HG02759 (cell line): ENCODE measurements around the gene HSPB7.
"Not testable (repeated sequence)": the region's sequence is repeated elsewhere in the genome, so short reads cannot be mapped to it uniquely, and the experiment has no call there.

ENCODE experiments used
- ATAC-seq: cut with Tn5 transposase; IDR thresholded peaks from one replicate; pipeline ENCODE4 v1.9.1; 2021; ENCODE audit warnings: mild to moderate bottlenecking, moderate library complexity; ENCODE audit not compliant: unreplicated experiment

The HSPB7 gene

DNA sequence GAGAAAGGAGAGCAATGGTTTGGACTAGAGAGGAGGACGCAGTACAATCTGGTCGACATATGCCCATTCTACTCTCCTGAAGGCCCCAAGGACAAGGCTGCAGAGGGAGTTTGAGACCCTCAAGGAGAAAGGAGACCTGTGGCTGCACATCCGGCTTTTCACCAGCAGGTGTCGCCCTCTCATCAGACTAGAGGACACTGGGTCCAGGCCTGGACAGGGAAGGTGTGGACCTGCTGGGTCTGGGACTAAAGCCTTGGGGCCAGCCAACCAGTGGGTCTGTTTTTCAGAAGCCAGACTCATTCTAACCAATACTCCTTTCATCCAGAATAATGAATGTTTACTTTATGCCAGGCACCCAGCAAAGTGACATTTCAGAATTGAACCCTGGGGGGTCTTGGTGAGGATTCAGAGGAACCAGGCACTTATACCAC lies 8.8 kb downstream of the HSPB7 start:
- no peak for ATAC-seq

DNA sequence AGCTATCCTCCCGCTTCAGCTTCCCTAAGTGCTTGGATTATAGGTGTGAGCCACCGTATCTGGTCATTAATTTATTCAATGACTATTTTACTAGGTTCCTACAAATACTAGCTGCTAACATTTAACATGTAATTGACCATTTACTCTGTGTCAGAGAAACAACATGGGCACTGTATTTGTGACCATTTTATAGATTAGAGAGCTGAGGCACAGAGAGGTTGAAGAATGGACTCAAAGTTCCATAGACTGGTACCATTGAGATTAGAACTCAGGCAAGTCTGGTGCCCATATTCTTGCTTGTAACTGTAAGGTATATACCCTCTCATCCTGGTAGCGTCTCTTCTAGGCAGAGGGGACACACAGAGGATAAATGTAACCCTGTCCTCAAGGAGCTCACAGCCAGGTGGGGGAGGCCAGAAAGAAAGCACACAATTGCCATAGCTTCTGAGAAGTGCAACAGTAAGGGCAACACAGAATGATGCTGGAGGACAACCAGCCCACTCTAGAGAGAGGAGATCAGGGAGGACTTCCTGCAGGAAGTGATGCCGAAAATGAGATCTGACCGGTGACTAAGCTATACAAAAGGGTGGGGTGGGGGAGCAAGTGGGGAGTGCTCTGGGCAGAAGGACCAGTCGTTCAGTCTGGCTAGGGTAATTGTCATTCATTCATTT lies 10.0 kb downstream of the HSPB7 start:
- ATAC-seq = no peak

DNA sequence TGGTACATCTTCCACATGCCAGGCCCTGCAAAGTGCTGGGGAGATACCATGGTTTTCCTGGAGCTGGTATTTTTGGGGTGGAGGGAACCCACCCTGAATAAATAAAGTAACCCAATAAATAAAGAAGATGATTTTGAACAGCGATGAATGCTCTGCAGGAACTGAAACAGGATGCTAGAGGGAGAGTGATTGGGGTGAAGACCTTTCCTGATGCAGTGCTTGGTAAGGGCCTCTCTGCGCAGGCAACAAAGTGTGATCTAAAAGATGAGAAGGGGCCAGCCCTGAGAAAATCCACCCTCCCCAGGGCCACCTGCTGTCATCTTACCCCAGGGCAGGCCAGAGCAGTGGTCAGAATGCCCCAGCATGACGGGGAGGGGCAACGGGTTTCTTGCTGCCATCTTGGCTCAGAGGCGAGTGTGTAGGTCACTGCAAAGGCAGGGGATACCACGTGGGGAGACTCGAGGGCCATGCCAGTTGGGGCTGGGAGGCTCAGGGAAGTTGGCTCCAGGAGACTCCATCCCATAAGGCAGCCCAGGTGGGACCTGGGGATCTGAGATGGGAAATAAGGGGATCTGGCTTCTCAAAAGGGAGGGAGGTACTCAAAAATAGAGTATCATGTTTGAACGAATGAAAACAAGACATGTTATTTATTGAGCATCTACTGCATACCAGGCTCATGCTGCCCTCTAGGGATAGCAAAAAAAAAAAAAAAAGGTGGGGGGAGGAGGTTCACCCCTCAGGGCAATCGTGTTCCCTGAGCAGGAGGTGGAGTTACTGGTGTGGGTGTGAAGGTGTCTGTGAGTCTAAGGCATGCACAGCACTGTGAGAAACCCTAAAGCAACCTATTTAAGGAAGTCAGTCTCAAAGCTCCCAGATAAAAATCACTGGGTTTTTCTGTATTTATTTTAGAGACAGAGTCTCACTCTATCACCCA lies 11.0 kb downstream of the HSPB7 start:
- no peak for ATAC-seq

DNA sequence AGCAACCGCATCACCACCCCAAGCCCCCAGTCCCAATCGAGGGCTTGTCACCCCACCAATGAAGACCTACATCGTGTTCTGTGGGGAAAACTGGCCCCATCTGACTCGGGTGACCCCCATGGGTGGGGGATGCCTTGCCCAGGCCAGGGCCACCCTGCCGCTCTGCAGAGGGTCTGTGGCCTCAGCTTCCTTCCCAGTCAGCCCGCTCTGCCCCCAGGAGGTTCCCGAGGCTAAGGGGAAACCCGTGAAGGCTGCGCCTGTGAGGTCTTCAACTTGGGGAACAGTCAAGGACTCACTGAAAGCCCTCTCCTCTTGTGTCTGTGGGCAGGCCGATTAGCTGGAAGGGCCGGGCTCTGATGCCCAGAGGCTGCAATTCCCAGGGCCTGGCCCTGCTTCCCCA lies 11.8 kb downstream of the HSPB7 start:
- ATAC-seq = no peak

DNA sequence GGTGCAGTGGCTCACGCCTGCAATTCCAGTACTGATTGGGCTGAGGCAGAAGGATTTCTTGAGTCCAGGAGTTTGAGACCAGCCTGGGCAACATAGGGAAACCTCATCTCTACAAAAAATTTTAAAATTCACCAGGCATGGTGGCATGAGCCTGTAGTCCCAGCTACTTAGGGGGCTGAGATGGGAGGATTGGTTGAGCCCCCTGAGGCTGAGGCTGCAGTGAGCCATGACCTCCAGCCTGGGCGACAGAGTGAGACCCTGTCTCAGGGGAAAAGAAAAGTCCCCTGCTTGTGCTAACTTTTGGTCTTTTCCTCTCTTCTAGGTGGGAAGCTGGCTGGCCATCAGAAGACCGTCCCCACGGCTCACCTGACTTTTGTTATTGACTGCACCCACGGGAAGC lies 12.2 kb downstream of the HSPB7 start:
- ATAC-seq = no peak

DNA sequence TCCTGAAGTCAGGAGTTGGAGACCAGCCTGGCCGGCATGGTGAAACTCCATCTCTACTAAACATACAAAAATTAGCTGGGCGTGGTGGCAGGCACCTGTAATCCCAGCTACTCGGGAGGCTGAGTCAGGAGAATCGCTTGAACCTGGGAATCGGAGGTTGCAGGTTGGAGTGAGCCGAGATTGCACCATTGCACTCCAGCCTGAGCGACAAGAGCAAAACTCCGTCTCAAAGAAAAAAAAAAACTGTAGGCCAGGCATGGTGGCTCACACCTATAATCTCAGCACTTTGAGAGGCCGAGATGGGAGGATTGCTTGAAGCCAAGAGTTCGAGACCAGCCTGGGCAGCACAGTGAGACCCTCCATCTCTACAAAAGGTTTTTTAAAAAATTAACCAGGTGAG lies 16.6 kb downstream of the HSPB7 start:
- not testable (repeated sequence) for ATAC-seq

DNA sequence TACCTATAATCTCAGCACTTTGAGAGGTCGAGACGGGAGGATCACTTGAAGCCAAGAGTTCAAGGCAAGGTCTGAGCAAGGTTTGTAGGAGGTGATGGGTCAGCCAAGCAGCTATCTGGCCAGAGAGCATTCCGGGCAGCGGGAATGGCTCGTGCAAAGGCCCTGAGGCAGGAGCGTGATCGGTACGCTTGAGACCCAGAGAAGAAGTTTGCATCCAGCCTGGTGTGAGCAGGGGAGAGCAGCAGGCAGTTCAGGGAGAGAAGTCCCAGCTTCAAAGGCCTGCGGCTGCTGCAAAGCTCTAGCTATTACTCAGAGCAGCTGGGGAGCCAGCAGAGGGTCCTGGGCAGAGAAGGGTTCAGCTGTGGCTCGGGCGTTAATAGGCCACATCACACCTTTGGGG lies 18.9 kb downstream of the HSPB7 start:
- no peak for ATAC-seq

DNA sequence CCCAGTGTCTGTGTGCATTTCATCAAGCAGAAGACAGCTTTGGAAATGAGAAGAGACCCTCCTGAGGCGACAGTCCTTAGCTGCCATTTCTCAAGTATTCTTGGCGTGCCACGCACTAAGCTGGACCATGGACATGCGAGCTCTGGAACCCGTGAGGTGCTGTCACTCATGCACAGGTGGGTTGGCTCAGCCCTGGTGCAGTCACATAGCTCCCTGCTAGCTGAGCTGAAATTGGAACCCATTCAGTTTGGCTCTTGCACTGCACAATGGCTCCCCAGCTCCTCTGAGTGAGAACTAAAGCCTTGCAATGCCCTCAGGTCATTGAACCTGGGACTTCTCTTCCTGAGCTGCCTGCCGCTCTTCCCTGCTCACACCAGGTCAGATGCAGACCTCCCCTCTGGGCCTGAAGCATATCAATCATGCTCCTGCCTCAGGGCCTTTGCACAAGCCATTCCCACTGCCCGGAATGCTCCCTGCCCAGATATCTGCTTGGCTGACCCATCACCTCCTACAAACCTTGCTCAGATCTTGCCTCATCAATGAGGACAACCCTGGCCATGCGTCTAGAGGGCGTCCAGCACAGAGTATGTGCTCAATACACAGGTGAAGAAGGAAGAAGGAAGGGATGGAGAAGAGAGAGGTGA lies 20.1 kb downstream of the HSPB7 start:
- no peak for ATAC-seq

DNA sequence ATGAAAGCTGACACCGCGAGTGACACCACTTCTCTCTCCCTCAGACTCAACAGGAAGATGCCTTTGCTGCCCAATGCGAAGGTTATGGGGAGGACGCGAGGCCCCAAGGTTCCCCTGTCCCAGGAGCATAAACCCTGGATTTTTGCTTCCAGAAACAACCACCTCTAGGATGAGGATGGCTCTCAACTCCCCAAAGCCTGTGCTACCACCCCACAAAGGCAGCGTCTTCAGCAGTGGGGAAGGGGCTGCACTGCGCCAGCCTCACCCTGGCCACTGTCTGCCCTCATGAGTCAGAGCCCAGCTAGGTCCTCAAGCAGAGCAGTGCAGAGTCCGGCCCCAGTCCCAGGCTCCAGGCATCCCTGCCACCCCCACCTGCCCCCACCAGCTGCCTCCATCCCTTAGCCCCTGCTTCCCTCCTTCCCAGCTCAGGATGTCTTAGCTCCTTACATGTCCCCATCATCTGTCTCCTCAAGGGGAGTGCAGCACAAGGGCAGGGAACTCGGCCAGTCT lies 20.7 kb downstream of the HSPB7 start:
- no peak for ATAC-seq

DNA sequence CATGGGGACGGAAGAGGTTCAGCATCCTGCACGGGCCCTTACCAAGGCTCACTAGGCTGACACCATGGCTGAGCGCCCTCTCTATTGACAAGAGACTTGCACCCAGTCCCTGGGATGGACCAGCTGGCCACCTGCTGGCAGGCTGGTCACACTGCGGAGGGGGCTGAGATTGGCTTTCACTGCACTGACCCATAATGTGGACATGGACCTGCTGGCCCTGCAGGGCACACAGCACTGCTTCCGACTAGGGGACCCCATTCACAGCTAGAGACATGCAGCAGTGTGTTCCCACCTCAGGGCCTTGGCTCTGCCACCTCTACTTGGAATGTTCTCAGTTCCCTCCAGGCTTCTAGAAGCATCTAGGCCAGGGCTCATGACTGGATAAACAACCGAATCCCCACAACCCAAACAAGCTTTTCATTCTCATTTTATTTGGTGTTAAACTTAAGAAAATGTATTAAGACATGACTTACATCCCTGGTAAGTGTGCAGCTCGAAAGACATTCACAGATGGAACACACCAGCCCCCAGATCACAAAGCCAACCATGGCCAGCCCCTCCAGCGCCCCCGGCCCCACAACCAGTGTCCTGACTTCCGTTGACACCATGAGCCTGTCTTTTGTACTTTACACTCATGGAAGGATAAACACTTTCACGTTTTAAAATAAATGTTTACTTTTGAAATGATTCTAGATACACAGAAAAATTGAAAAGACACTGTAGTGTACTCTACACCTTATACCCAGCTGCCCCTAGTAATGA lies 23.1 kb downstream of the HSPB7 start:
- no peak for ATAC-seq

DNA sequence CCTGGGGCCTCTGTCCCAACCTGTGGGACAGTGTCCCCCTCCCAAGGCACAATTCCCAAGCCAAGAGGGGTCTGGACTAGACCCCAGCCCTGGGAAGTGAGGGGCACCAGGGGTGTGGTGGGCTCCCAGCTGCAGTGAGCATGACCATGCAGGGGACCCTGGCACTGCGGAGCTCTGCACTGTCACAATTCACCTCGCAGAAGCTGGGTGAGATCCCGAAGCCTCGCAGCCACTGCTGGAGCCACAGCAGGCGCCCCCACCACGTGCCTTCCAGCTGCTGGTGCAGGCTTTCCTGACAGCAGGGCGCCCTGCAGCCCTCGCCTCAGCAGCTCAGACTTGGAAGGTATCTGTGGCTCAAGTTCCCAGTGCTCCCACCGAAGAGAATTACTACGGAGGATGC lies 23.8 kb downstream of the HSPB7 start:
- ATAC-seq = no peak

DNA sequence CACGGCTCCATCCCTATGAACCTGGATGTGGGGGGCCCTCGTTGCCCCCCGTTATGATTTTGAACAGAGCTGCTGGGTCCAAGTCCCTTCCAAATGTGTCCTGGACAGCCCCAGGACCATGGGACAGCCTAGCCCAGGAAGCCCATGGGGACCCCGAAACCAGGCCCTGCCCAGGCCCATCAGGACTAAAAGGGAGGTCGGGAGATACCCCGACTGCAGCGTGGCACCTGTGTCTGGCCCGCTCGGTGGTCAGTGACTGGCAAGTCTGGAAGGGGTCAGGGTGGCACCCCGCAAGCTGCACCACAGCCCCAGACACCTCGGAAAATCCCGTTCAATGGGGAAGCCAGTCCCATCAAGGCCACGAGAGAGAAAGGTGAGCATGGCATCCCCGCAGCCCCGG lies 24.2 kb downstream of the HSPB7 start:
- ATAC-seq = no peak

DNA sequence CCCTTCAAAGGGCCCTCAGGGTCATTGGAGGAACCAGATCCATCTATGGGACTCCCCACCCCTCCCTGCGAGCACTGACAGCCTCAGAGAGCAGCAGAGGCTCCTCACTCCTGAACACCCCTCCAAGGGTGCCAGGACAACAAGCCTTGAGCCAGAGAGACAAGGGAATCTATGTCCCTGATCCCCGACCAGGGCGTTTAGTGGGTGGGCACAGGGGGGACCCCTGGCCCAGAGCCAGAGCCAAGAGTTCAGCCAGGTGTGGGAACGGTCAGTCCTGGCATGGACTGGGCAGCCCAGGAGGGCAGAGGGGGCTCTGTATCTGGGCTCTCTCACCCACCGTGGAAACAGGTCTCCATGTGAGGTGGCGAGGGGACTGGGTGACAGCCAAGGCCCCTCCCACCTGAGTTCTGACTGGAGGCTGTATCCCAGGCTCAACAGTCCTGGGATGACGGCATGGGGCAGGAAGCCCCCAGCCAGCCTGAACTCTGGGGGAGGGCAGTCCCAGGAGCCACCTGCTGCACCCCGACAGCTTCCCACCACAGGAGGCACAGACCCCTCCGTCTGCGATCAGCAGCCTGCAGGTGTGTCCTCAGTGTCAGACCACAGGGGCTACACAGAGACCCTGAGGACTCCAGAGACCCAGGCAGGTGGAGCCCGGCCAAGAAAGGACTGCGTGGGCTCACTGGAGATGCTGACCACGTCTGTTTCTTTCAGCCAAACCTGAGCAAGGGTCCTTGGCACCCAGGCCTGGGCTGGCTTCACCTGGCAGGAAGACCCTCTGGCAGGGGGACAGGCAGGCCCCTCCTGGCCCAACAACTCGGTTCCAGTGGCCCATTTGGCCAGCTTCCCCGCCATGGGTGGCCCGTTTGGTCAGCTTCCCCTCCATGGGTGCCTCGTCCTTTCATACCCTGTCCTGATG lies 25.0 kb downstream of the HSPB7 start:
- no peak for ATAC-seq

DNA sequence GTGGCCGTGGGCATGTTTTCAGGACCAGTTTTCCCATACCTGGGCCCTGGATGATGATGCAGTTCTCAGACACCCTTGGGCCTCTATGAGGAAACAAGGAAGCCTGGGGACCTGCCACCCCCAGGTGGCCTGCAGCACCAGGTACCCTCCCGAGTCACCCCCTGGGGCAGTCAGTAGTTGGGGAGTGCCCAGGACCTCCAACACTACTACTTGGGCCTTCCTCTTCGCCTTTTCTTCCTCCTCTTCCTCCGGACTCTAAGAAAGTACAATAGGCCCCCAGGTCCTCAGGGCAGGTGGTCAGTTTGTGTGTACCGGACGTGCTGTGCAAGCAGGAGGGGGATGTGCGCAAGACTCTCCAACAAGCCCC lies 25.7 kb downstream of the HSPB7 start:
- no peak for ATAC-seq

DNA sequence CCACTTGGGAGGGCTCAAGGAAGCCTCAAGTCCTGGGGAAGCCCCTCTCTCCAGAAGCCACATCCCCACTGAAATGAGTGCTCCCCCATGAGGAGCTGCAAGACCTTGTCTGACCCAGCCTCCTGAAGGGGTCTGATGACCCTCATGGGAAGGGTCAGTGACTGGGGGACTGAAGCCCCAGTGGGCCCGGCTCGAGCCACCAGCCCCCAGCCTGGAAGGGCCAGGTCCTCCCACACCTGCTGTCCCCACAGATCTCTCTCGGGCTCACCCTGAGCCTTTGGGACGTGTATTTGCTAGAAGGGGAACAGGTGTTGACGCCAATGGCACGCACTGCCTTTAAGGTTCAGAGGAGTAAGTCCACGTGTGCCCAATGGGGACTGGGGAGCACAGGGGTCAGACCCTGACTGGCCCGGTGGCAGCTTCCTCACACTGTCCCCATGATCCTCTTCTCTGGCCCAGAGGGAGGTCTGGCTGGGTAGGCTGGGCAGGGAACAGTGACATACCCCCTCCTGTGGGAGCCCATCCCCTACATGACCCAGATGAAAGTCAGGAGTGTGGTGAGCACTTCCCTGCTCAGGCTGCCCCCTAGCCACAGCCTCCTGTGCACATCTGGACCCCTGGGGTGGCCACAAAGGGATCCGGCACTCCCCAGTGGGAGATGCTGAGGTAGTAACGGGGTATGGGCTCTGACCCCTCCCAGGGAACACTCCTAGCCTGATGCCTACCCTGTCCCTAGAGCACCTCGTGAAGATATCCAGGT lies 26.2 kb downstream of the HSPB7 start:
- ATAC-seq = no peak

DNA sequence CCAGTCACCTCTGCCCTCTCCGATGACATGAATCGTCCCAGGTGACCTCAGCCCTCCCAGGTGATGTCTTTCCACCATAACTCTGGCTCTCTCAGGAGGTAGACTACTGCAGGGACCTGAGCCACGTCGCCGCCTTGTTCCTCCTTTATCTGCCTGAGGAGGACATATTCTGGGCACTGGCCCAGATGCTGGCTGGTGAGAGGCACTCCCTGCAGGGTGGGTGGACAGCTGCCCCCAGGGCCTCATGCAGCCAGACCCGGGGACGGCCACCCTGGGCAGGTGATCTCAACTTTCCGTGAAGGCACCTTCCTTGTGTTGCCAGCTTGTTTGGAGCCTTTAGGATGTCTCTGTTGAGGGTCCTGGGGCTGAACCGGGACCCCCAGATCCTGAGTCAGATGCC lies 28.1 kb downstream of the HSPB7 start:
- no peak for ATAC-seq

DNA sequence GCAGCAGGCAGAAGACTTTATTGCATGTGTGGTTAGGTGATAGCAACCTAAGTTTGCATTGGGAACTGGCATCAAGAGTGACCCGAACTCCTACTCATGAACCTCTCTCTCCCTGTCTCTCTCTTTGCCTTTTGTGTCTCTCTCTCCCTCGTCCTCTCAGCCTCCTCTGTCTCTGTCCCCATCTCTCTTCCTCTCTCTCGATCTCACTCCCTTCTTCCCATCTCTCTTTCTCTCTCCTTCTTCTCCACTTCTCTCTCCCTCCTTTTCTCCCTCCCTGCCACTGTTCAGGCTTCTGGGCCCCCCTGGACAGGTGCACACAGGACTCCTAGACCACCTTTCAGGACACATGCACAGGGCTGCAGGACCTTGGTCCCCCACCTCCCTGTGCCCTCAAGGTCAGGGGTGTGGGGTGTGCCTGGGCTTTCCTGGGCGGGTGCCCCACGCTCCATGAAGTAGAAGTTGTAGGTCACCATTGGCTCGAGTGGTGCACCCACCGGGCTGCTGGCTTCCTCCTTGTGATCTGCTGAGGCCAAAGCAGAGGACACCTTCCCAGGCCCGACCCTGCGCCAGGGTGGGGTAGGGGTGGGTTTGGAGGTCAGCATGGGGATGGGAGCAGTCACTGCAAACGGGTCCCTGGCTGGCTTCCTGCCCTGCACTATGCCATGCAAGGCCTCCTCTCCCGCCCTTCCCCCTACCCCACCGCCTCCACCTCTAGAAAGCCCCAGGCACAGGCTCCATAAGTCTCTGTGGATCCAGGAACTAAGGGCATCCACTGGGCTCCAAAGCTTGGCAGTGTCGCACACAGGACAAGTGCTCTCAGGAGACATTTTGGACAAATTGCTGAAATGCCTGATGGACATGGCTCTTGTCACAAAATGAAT lies 28.7 kb downstream of the HSPB7 start:
- ATAC-seq = no peak

DNA sequence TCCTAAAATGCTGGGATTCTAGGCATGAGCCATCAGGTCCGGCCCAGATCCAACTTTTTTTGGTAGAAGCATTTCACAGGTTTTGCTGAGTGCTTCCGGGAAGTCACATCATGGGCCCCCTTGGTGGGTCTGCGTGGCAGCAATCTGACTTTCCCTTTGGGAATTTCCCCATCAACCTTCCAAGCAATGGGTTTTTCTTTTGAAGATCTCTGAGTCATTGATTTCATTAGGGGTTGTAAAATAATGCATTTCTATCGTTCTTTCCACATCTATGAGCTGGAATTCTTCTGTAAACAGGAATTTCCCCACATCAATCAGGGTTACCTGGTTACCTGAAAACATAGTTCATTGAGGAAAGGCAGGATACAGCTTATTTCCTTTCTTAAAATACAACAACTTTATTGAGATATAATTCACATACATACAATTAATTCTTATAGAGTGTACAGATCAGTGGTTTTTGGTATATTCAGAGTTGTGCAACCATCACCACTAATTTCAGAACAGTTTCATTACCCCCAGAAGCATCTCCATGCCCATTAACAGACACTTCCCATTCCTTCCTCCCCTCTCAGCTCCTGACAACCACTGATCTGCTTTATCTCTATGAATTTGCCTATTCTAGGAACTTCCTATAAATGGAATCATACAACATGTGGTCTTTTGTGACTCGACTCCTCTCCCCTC lies 32.1 kb downstream of the HSPB7 start:
- no peak for ATAC-seq
